ENCODE results near the gene SMTN.
"Not testable (repeated sequence)": the region's sequence is repeated elsewhere in the genome, so short reads cannot be mapped to it uniquely, and the experiment has no call there.

The SMTN gene

DNA sequence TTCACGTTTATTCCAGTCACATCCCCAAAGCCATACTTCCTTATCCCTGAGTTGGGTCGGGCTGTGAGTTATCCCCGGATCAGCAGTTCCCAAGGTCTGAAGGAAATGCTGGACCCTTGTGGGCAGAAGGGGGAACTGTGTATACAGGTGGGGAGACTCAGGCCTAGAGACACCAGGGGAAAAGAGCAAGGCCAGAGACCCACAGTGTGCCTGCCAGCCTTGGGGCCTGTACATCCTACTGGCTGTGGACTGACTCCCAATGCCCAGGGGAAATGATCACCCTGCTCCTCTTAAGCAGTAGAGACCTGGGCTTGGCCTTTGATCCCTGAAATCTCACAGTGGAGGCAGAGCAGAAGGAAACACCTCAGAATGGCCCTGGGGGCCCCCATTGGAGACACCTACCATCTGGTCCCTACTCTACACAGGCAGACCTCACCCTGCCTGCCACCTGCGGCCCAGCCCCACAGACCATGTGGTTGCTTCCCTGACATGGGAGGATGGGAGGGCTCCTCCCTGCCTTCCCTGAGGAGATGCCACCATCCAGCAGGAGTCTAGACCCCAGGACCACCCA lies 25.0 kb downstream of the SMTN start:
- no peak for DNase-seq

GRCh38 chr22:31106731-31107177 lies 25.6 kb downstream of the SMTN start:
- DNase-seq, result no peak

GRCh38 chr22:31107178-31107893 lies 26.2 kb downstream of the SMTN start, which contains the start of gene SELENOM:
Gene SELENOM, minus strand, starts transcription at chr22:31107568. Its CDS starts 63 bp downstream, at chr22:31107505.
- peak; percentile 88 for DNase-seq

GRCh38 chr22:31107894-31108218 lies 26.7 kb downstream of the SMTN start:
- no peak for DNase-seq

DNA sequence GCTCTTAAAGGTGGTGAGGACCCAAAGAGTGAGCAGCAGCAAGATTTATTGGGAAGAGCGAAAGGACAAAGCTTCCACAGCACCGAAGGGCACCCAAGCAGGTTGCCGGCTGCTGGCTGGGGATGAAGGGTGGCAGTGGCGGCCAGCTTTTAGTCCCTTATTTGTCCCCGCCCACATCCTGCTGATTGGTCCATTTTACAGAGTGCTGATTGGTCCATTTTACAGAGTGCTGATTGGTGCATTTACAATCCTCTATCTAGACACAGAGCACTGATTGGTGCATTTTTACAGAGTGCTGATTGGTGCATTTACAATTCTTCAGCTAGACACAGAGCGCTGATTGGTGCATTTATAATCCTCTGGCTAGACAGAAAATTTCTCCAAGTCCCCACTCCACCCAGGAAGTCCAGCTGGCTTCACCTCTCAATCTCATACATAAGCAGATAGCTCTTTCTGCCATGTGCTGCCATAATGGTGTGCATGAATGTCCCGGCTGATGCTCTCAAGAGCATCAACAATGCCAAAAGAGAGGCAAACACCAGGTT lies 31.5 kb downstream of the SMTN start:
- DNase-seq, result not testable (repeated sequence)

DNA sequence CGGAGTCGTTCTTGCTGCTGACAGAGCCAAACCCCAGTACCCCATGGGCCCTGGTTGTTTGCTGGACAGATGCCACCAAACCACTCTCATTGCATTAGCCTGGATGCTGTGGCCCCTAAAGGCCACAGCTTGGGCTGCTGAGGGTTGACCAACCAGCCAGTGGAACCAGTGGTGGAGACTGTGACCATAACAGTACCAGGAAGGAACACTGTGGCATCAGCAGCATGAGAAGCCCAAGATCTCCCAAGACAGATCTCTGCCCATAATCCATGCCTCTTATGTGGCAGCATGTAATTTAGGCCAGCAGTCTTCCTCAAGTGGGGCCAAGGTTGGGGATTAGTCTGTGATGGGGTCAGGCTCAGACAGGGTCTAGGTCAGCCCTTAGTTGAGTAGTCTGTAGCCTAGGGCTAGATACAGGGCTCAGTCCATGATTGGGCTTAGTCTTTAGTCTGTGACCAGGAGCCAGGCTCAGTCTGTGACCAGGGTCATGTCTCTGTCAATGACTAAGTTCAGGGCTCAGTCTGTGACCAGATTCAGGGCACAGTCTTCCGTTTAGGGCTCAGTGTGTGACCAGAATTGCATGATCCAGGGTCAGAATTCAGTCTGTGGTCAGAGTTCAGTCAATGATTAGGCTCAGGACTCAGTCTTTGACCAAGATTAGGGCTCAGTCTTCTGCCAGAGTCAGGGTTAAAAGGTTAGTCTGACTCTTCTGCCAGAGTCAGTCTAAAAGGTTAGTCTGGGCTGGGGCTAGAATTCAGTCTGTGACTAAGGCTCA lies 37.1 kb downstream of the SMTN start:
- no peak for DNase-seq

DNA sequence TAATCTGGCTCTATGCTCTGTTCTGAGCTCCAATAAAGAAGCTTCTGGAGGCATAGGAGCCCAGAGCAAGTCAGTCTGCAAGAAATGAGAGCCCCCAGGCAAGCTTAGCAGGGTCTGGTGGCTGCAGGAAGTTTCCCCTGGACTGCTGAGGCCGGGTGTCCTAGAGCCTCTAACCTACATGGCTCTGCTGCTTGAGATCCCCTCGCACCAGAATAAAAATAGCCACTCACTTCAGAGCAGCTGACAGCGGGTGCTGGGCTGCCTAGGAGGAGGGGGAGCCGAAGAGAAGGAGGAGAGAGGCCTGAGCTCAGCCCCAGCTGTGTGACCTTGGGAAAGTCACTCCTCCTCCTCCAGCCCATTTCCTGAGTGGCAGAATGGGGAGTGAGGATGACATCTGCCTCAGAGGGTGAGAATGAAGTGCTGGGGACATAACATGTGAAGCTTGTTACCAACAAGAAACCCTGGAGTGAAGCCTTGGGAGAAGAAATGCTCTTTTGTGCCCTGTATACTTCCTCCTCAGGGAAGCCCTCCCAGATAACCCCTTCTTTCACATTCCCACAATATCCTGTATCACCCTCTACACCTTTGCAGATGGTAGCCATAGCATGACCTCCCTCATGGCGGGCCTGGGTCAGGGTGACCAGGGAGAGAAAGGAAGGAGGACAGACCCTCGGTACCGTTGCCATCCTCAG lies 38.1 kb downstream of the SMTN start:
- no peak for DNase-seq

DNA sequence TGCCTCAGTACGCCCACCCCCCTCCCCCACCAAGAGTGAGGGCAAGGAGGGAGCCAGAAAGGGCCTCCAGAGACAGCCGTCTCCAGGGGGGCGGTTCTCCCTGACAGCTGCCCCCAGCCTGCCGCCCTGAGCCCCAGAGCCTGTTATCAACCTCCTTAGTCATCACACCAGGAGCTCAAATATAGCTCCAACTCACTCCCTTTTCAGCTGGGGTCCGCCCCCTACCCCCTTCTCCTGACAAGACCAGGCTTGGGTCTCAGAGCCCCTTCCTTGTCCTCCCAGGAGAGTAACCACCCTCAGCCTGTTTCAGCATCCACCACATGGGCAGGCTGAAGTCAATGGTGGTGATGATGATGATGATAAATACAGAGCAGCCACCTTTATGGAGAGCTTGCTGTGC lies 39.1 kb downstream of the SMTN start:
- DNase-seq, result no peak

DNA sequence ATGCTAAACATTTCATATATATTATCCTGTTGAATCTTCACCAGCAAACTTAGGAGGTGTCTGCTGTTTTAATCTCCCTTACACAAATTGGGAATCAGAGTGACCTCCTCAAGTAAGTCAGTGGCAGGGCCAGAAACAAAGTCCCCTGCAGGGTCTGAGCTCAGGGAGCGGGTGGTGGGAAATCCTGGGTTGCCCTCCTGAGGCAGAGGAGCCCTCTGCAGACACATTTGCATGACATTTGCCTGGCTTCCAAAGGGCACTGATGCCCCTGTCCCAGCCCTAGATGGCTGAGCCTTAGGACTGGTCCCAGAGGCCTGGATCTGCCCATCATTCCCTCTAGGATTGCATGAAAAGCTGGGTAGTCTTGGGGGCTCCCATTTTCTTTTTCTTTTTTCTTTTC lies 39.5 kb downstream of the SMTN start:
- DNase-seq, result no peak

- DNase-seq, result no peak
These were observed 40.3 kb downstream of the SMTN start for GRCh38 chr22:31121403-31121802.

DNA sequence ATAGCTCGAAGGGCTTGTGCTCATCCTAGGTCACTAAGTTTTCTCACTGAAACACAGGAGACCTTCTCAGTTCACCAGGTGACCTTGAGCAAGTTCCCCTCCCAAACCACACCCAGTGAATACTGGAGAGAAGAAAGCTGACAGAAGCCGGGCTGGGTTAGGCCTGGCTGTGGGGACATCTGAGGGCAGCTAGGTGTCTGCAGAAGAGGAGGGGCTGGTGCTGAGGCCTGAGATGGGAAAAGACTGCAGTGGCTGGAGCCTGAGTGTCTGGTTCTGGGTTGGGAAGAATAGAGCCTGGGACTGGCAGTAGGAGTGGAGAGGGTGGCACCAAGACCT lies 41.0 kb downstream of the SMTN start:
- DNase-seq, result no peak

- DNase-seq, result peak; percentile 28
These were observed 41.6 kb downstream of the SMTN start, which contains the start of gene INPP5J for GRCh38 chr22:31122532-31123291. Gene INPP5J, plus strand, starts transcription at chr22:31122966. Its CDS starts 49 bp downstream, at chr22:31123015.

DNA sequence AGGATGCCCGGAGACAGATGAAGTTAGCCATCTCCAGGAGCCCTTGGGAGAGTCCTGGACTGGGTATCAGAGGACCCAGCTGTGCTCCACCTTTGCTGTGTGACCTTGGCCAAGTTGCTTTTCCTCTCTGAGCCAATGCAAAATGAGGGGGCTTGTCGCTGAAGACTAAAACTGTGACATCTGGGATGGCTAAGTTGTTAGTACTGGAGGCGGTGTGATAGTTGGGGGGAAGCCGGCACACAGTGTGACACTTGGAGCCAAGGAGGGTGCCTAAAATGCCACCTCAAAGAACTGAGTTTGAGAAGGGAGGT lies 42.1 kb downstream of the SMTN start:
- DNase-seq, result no peak

GRCh38 chr22:31124290-31124689 lies 43.2 kb downstream of the SMTN start:
- no peak for DNase-seq

- no peak for DNase-seq
These were observed 43.8 kb downstream of the SMTN start for GRCh38 chr22:31124811-31125465.

DNA sequence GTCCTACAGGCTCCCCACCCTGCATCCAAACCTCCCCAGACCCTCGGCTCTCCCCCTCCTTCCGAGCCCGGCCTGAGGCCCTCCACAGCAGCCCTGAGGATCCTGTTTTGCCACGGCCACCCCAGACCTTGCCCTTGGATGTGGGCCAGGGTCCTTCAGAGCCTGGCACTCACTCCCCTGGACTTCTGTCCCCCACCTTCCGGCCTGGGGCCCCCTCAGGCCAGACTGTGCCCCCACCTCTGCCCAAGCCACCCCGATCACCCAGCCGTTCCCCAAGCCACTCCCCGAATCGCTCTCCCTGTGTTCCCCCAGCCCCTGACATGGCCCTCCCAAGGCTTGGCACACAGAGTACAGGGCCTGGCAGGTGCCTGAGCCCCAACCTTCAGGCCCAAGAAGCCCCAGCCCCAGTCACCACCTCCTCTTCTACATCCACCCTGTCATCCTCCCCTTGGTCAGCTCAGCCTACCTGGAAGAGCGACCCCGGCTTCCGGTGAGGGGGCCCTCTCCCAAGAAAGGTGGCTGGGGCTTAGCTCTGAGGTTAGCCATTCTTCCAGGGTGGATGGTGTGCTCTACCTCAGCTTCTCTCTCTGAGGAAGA lies 44.5 kb downstream of the SMTN start:
- DNase-seq, result no peak

GRCh38 chr22:31126128-31126868 lies 45.2 kb downstream of the SMTN start:
- DNase-seq, result no peak

DNA sequence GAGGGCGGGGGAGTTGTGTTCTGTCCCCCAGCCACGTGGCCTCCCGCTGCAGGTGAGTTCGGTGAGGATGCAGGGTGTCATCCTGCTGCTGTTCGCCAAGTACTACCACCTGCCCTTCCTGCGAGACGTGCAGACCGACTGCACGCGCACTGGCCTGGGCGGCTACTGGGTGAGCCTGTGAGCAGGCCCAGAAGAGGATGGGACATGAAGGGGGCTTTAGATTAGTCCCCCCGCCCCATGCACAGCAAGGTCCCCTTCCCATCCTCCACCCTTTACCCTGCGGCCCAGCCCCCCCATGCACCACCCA lies 45.7 kb downstream of the SMTN start:
- DNase-seq, result no peak

DNA sequence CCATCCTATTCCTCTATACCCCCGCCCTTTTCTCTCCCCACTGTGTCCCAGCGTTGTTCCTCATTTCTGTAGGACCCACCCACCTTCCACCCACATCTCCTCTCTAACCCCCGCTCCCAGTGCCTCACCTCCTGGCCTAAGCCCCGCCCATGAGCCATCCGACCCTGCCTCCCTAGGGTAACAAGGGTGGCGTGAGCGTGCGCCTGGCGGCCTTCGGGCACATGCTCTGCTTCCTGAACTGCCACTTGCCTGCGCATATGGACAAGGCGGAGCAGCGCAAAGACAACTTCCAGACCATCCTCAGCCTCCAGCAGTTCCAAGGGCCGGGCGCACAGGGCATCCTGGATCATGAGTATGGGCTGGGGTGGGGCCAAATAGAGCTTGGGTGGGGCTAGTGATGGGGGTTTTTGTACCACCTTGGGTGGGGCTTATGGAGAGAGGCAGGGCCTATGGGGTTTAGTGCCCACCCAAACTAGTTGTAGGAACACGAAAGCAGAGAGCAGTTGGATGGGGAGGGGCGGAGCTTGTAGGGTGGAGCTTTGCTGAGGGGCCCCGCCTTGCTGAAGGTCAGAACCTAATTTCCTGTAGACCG lies 46.2 kb downstream of the SMTN start:
- no peak for DNase-seq

DNA sequence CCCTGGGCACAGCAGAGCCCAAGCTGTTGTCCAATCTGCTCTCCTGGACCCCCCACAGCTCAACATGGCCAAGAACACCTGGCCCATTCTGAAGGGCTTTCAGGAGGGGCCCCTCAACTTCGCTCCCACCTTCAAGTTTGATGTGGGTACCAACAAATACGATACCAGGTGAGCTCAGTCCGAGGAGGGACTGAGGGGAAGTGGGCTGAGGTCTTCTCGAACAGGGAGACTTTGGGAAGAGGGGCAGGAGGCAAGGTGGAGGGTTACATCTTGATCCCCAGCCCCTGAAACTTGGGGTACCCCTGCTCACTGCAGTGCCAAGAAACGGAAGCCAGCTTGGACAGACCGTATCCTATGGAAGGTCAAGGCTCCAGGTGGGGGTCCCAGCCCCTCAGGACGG lies 47.0 kb downstream of the SMTN start:
- no peak for DNase-seq

- DNase-seq, result no peak
These were observed 49.8 kb downstream of the SMTN start for GRCh38 chr22:31130873-31131272.

Data from NCI-H526 treated with DMSO at 0.1 percent for 48 hours (cell line).